GM18502 (cell line): ENCODE data around the gene ITGBL1.

Experiments
- ATAC-seq: cut with Tn5 transposase; IDR thresholded peaks from one replicate; pipeline ENCODE4 v1.9.1; 2021; ENCODE audit warnings: mild to moderate bottlenecking; ENCODE audit not compliant: unreplicated experiment, poor library complexity

ITGBL1 gene

GRCh38 chr13:101554420-101555125 lies 102.1 kb downstream of the ITGBL1 start:
- no peak for ATAC-seq

GRCh38 chr13:101555610-101556009 lies 103.1 kb downstream of the ITGBL1 start:
- ATAC-seq, result no peak

GRCh38 chr13:101556676-101557123 lies 104.2 kb downstream of the ITGBL1 start:
- no peak for ATAC-seq

- ATAC-seq, result no peak
Measured at GRCh38 chr13:101565317-101565716, 112.8 kb downstream of the ITGBL1 start.

- ATAC-seq, result no peak
Measured at GRCh38 chr13:101567841-101568240, 115.4 kb downstream of the ITGBL1 start.

GRCh38 chr13:101569807-101570206 lies 117.3 kb downstream of the ITGBL1 start:
- no peak for ATAC-seq

- ATAC-seq, result no peak
Measured at GRCh38 chr13:101570410-101570809, 117.9 kb downstream of the ITGBL1 start.

GRCh38 chr13:101572456-101572855 lies 120.0 kb downstream of the ITGBL1 start:
- ATAC-seq, result no peak

GRCh38 chr13:101575581-101575980 lies 123.1 kb downstream of the ITGBL1 start:
- ATAC-seq, result no peak

GRCh38 chr13:101576455-101576854 lies 124.0 kb downstream of the ITGBL1 start:
- ATAC-seq, result no peak

GRCh38 chr13:101576977-101577376 lies 124.5 kb downstream of the ITGBL1 start:
- ATAC-seq, result no peak

- ATAC-seq, result no peak
Measured at GRCh38 chr13:101579281-101579802, 126.9 kb downstream of the ITGBL1 start.

- ATAC-seq, result no peak
Measured at GRCh38 chr13:101584331-101584730, 131.9 kb downstream of the ITGBL1 start.

GRCh38 chr13:101590479-101590878 lies 138.0 kb downstream of the ITGBL1 start:
- ATAC-seq, result no peak

- ATAC-seq, result peak; percentile 44
Measured at GRCh38 chr13:101594936-101595335, 142.5 kb downstream of the ITGBL1 start.

GRCh38 chr13:101596803-101597202 lies 144.3 kb downstream of the ITGBL1 start:
- ATAC-seq, result no peak

GRCh38 chr13:101611491-101612475 lies 159.3 kb downstream of the ITGBL1 start:
- ATAC-seq, result no peak

GRCh38 chr13:101612735-101613134 lies 160.3 kb downstream of the ITGBL1 start:
- no peak for ATAC-seq

- ATAC-seq, result no peak
Measured at GRCh38 chr13:101614491-101614890, 162.0 kb downstream of the ITGBL1 start.

GRCh38 chr13:101618440-101619187 lies 166.1 kb downstream of the ITGBL1 start:
- ATAC-seq, result no peak
